GM23248 (cell line): Measurements from ENCODE around the gene SEMA5A.

Source experiments
- EZH2 ChIP-seq: fragments of 200-600 bp; sonication (generic); IDR thresholded peaks from 2 replicates; pipeline ENCODE4 v1.6.1; 2018; ENCODE audit warnings: antibody characterized with exemption, mild to moderate bottlenecking; ENCODE audit not compliant: insufficient read depth, poor library complexity, severe bottlenecking
- EZH2phosphoT487 ChIP-seq: fragments of 200-600 bp; sonication (generic); IDR thresholded peaks from 2 replicates; pipeline ENCODE4 v1.6.1; 2018; ENCODE audit warnings: antibody characterized with exemption, moderate library complexity, mild to moderate bottlenecking, low read depth; ENCODE audit not compliant: insufficient read depth

- TF ChIP-seq EZH2 = no peak
- TF ChIP-seq EZH2phosphoT487 = no peak
Observed at GRCh38 chr5:9165546-9165945, 380.3 kb downstream of the SEMA5A start.
